WTC11 (cell line): Measurements from ENCODE around the gene CDCA4. TPM values are rescaled to one million over a fixed set of nuclear protein-coding genes. Genes with fewer than 3 reads are reported as not detected.
A peak's percentile ranks its signal among the peaks of the same experiment; 100 is the strongest.

Experiments
- ATAC-seq: fragments of 200-7000 bp; cut with Tn5 transposase; 2 replicates; pipeline ENCODE4 v1.10.0; 2021; ENCODE audit warnings: mild to moderate bottlenecking, moderate library complexity
- CTCF ChIA-PET: fragments of 300-600 bp; sonication (Branson Sonifier 250); formaldehyde crosslinking; loops from one replicate; lab custom pipeline; 2021; ENCODE audit warnings: antibody characterized with exemption; lab: Charles Lee
- POLR2A ChIA-PET: fragments of 350-600 bp; sonication (Branson Sonifier 250); formaldehyde crosslinking; loops from one replicate; lab custom pipeline; 2021; ENCODE audit warnings: antibody characterized with exemption; lab: Charles Lee
- DNase-seq: peaks from one replicate; pipeline ENCODE4 v3.0.0; 2021; ENCODE audit warnings: low spot score
- H3K27ac Mint-ChIP-seq: 2 replicates; pipeline ENCODE4 v1.8.0; 2021; ENCODE audit warnings: mixed read lengths
- H3K27me3 Mint-ChIP-seq: 2 replicates; pipeline ENCODE4 v1.8.0; 2021; ENCODE audit warnings: low read depth, mild to moderate bottlenecking, moderate library complexity, mixed read lengths
- H3K36me3 Mint-ChIP-seq: 2 replicates; pipeline ENCODE4 v1.8.0; 2021; ENCODE audit warnings: mixed read lengths
- H3K4me1 Mint-ChIP-seq: 2 replicates; pipeline ENCODE4 v1.8.0; 2022; ENCODE audit warnings: mixed read lengths
- H3K4me3 Mint-ChIP-seq: 2 replicates; pipeline ENCODE4 v1.8.0; 2021; ENCODE audit warnings: mild to moderate bottlenecking, moderate library complexity, mixed read lengths
- H3K9me3 Mint-ChIP-seq: 2 replicates; pipeline ENCODE4 v1.8.0; 2021; ENCODE audit warnings: mixed read lengths
- FOXJ3 ChIP-seq: sonication (generic); formaldehyde crosslinking; IDR thresholded peaks from 2 replicates; pipeline ENCODE4 v1.9.0; 2021; ENCODE audit warnings: missing genetic modification reagents, mild to moderate bottlenecking, borderline replicate concordance
- HMGA2 ChIP-seq: fragments of 250-450 bp; sonication (Bioruptor Pico); IDR thresholded peaks from 2 replicates; pipeline ENCODE4 v1.4.0; 2021; ENCODE audit warnings: mild to moderate bottlenecking, moderate library complexity
- NFYB ChIP-seq: sonication (generic); formaldehyde crosslinking; conservative IDR thresholded peaks from 2 replicates; pipeline ENCODE4 v1.8.0; 2022; ENCODE audit warnings: low read depth, missing genetic modification reagents
- PRRX2 ChIP-seq: fragments of 250-450 bp; sonication (Bioruptor Pico); IDR thresholded peaks from 2 replicates; pipeline ENCODE4 v1.8.0; 2021; ENCODE audit warnings: mild to moderate bottlenecking
- RELA ChIP-seq: sonication (generic); formaldehyde crosslinking; IDR thresholded peaks from 2 replicates; pipeline ENCODE4 v1.8.1; 2022; ENCODE audit warnings: missing genetic modification reagents, mild to moderate bottlenecking, borderline replicate concordance
- SMAD3 ChIP-seq: sonication (generic); formaldehyde crosslinking; IDR thresholded peaks from 2 replicates; pipeline ENCODE4 v1.8.0; 2022; ENCODE audit warnings: missing genetic modification reagents, mild to moderate bottlenecking, borderline replicate concordance
- ZNF232 ChIP-seq: sonication (generic); formaldehyde crosslinking; IDR thresholded peaks from 2 replicates; pipeline ENCODE4 v1.8.0; 2022; ENCODE audit warnings: mild to moderate bottlenecking, missing genetic modification reagents
- total RNA-seq: library from RNA; stranded (reverse); gene quantifications from 3 replicates; pipeline ENCODE4 v1.2.3, GENCODE V29; 2021
- TF ChIP-seq, protein P1 (sequence below): fragments of 250-450 bp; sonication (Bioruptor Pico); IDR thresholded peaks from 2 replicates; pipeline ENCODE4 v1.9.0; 2021; ENCODE audit warnings: mild to moderate bottlenecking
- TF ChIP-seq, protein P2 (sequence below): fragments of 250-450 bp; sonication (Bioruptor Pico); IDR thresholded peaks from 2 replicates; pipeline ENCODE4 v1.9.0; 2021; ENCODE audit warnings: mild to moderate bottlenecking, borderline replicate concordance
- TF ChIP-seq, protein P3 (sequence below): fragments of 250-450 bp; sonication (Bioruptor Pico); IDR thresholded peaks from 2 replicates; pipeline ENCODE4 v1.9.0; 2021; ENCODE audit warnings: mild to moderate bottlenecking
- TF ChIP-seq, protein P4 (sequence below): sonication (generic); formaldehyde crosslinking; IDR thresholded peaks from 2 replicates; pipeline ENCODE4 v1.8.0; 2022; ENCODE audit warnings: mild to moderate bottlenecking, missing genetic modification reagents
- TF ChIP-seq, protein P5 (sequence below): sonication (generic); formaldehyde crosslinking; IDR thresholded peaks from 2 replicates; pipeline ENCODE4 v1.8.1; 2023; ENCODE audit warnings: mild to moderate bottlenecking, missing genetic modification reagents, moderate library complexity
- TF ChIP-seq, protein P6 (sequence below): sonication (generic); formaldehyde crosslinking; IDR thresholded peaks from 2 replicates; pipeline ENCODE4 v1.8.1; 2023; ENCODE audit warnings: mild to moderate bottlenecking, missing genetic modification reagents, borderline replicate concordance
- TF ChIP-seq, protein P7 (sequence below): sonication (generic); formaldehyde crosslinking; IDR thresholded peaks from 2 replicates; pipeline ENCODE4 v1.8.0; 2023; ENCODE audit warnings: missing genetic modification reagents

Gene CDCA4
- total RNA-seq, 1 experiment from 2014 or later, result 63.3 TPM

DNA sequence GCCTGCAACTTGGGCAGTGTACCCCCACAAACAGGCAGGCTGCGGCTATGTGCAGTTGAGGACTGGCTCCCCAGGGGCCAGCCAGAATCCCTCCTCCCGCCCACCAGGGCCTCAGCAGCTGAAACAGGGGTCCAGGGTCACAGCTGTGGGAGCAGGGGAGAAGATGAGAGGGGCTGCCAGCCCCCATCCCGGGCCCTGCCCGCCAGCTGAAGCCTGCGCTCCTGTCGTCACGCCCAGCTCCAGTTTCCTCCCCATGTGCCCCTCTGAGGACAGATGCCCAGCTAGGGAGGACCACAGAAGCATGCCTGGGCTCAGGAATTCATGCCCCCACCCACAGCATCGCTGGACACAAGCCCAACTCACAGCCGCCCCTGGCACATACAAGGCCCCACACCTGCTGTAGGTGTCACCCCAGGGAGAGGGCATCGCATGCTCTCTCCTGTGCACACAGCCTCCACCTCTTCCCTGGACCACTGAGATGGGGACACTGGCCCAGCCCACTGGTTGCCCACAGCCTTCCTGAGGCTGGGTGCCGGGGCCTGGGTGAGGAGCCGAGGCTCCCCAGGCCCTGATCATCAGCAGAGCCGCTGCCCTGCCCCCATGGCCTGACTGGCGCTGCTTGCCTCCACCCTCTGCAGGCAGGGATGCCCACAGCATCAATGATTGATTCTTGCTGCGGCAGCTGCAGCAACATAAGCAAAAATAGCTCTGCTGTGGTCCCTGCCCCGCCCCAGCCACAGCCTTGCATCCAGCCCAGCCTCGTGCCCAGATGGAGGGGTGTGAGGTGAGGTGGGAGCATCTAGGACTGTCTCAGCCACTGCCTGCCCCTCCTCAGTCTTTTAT, 39.0 kb downstream of the CDCA4 start:
- ATAC-seq, result no peak
- no peaks in the 10 kb centered on the region for H3K36me3 Mint-ChIP-seq

DNA sequence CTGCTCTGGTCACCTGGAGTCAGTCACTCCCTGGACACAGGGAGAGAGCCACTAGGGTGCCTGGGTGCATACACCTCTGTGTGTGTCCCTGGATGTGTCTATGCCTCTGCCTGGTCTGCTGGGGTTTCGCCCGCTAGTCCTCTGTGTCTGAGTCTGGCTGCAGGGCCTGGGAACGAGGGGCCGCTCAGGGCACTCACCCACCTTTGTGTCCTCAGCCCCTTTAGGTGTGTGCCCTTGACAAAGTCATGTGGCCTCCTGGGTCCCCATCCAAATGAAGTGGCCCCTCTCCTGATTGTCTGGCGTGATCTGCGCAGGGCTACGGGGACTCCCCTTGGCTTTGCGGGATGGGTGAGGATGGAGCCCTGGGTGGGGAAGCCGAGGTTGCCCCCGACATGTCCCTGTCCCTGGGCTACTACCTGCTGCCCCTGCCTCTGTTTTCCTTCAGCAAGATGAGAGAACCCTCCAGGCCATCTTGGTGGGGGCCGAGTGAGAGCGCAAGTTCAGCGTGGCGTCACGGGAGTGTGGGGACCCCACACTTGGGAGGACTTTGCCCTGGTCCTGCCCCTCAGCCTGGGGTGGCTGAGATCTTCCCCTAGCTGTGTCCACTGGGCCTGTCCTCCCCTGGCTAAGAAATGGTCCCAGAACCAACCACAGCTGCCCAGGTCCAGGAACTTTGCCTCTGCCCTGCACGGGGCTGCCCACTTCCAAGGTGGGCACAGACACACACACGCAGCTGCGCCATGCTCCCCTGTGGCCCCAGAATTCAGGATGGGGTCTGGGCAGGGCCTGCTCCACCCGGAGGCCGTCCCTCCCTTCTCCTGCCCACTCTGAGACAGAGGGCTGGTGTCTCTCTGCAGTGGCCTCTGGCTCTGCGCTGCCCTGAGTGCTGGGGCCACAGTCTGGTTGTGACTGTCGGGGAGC, 40.0 kb downstream of the CDCA4 start:
- no peak for ATAC-seq
- Mint-ChIP-seq H3K36me3 (no peaks in the 10 kb centered on the region), H3K27ac (no peak overlapping the region)
- TF ChIP-seq, protein P1, sequence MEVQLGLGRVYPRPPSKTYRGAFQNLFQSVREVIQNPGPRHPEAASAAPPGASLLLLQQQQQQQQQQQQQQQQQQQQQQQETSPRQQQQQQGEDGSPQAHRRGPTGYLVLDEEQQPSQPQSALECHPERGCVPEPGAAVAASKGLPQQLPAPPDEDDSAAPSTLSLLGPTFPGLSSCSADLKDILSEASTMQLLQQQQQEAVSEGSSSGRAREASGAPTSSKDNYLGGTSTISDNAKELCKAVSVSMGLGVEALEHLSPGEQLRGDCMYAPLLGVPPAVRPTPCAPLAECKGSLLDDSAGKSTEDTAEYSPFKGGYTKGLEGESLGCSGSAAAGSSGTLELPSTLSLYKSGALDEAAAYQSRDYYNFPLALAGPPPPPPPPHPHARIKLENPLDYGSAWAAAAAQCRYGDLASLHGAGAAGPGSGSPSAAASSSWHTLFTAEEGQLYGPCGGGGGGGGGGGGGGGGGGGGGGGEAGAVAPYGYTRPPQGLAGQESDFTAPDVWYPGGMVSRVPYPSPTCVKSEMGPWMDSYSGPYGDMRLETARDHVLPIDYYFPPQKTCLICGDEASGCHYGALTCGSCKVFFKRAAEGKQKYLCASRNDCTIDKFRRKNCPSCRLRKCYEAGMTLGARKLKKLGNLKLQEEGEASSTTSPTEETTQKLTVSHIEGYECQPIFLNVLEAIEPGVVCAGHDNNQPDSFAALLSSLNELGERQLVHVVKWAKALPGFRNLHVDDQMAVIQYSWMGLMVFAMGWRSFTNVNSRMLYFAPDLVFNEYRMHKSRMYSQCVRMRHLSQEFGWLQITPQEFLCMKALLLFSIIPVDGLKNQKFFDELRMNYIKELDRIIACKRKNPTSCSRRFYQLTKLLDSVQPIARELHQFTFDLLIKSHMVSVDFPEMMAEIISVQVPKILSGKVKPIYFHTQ (CRISPR knock-in tag), result no peak
- TF ChIP-seq HMGA2 (no peak), NFYB (no peak), PRRX2 (CRISPR knock-in tag) (no peak), SMAD3 (CRISPR knock-in tag) (no peak)
- TF ChIP-seq, protein P2, sequence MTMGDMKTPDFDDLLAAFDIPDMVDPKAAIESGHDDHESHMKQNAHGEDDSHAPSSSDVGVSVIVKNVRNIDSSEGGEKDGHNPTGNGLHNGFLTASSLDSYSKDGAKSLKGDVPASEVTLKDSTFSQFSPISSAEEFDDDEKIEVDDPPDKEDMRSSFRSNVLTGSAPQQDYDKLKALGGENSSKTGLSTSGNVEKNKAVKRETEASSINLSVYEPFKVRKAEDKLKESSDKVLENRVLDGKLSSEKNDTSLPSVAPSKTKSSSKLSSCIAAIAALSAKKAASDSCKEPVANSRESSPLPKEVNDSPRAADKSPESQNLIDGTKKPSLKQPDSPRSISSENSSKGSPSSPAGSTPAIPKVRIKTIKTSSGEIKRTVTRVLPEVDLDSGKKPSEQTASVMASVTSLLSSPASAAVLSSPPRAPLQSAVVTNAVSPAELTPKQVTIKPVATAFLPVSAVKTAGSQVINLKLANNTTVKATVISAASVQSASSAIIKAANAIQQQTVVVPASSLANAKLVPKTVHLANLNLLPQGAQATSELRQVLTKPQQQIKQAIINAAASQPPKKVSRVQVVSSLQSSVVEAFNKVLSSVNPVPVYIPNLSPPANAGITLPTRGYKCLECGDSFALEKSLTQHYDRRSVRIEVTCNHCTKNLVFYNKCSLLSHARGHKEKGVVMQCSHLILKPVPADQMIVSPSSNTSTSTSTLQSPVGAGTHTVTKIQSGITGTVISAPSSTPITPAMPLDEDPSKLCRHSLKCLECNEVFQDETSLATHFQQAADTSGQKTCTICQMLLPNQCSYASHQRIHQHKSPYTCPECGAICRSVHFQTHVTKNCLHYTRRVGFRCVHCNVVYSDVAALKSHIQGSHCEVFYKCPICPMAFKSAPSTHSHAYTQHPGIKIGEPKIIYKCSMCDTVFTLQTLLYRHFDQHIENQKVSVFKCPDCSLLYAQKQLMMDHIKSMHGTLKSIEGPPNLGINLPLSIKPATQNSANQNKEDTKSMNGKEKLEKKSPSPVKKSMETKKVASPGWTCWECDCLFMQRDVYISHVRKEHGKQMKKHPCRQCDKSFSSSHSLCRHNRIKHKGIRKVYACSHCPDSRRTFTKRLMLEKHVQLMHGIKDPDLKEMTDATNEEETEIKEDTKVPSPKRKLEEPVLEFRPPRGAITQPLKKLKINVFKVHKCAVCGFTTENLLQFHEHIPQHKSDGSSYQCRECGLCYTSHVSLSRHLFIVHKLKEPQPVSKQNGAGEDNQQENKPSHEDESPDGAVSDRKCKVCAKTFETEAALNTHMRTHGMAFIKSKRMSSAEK (CRISPR knock-in tag), result no peak
- TF ChIP-seq, protein P3, sequence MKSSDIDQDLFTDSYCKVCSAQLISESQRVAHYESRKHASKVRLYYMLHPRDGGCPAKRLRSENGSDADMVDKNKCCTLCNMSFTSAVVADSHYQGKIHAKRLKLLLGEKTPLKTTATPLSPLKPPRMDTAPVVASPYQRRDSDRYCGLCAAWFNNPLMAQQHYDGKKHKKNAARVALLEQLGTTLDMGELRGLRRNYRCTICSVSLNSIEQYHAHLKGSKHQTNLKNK (CRISPR knock-in tag), result no peak
- TF ChIP-seq, protein P4, sequence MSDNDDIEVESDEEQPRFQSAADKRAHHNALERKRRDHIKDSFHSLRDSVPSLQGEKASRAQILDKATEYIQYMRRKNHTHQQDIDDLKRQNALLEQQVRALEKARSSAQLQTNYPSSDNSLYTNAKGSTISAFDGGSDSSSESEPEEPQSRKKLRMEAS (CRISPR knock-in tag), result no peak
- TF ChIP-seq, all 79 proteins: peak for 0
- Mint-ChIP-seq H3K4me3 (no peak overlapping the region), H3K4me1 (peaks cover 14% of the 10 kb centered on the region; the same call in 1 of the 2 replicates), H3K9me3 (no peaks in the 10 kb centered on the region), H3K27me3 (peaks cover 48% of the 10 kb centered on the region)
- CTCF ChIA-PET, result no interaction called here
- POLR2A ChIA-PET, result no interaction called here
- peak; percentile 7 for DNase-seq

More for the DNA sequence above, 39.0 kb downstream of the CDCA4 start:
- Mint-ChIP-seq H3K4me1 (peaks cover 9% of the 10 kb centered on the region; the same call in 1 of the 2 replicates), H3K9me3 (no peaks in the 10 kb centered on the region), H3K27me3 (peaks cover 38% of the 10 kb centered on the region), H3K4me3 (no peak overlapping the region), H3K27ac (no peak overlapping the region)
- TF ChIP-seq, protein P5, sequence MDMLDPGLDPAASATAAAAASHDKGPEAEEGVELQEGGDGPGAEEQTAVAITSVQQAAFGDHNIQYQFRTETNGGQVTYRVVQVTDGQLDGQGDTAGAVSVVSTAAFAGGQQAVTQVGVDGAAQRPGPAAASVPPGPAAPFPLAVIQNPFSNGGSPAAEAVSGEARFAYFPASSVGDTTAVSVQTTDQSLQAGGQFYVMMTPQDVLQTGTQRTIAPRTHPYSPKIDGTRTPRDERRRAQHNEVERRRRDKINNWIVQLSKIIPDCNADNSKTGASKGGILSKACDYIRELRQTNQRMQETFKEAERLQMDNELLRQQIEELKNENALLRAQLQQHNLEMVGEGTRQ, result no peak
- TF ChIP-seq, protein P6, sequence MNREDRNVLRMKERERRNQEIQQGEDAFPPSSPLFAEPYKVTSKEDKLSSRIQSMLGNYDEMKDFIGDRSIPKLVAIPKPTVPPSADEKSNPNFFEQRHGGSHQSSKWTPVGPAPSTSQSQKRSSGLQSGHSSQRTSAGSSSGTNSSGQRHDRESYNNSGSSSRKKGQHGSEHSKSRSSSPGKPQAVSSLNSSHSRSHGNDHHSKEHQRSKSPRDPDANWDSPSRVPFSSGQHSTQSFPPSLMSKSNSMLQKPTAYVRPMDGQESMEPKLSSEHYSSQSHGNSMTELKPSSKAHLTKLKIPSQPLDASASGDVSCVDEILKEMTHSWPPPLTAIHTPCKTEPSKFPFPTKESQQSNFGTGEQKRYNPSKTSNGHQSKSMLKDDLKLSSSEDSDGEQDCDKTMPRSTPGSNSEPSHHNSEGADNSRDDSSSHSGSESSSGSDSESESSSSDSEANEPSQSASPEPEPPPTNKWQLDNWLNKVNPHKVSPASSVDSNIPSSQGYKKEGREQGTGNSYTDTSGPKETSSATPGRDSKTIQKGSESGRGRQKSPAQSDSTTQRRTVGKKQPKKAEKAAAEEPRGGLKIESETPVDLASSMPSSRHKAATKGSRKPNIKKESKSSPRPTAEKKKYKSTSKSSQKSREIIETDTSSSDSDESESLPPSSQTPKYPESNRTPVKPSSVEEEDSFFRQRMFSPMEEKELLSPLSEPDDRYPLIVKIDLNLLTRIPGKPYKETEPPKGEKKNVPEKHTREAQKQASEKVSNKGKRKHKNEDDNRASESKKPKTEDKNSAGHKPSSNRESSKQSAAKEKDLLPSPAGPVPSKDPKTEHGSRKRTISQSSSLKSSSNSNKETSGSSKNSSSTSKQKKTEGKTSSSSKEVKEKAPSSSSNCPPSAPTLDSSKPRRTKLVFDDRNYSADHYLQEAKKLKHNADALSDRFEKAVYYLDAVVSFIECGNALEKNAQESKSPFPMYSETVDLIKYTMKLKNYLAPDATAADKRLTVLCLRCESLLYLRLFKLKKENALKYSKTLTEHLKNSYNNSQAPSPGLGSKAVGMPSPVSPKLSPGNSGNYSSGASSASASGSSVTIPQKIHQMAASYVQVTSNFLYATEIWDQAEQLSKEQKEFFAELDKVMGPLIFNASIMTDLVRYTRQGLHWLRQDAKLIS (CRISPR knock-in tag), result no peak
- TF ChIP-seq RELA (CRISPR knock-in tag) (no peak), ZNF232 (no peak), FOXJ3 (no peak)
- TF ChIP-seq, protein P7, sequence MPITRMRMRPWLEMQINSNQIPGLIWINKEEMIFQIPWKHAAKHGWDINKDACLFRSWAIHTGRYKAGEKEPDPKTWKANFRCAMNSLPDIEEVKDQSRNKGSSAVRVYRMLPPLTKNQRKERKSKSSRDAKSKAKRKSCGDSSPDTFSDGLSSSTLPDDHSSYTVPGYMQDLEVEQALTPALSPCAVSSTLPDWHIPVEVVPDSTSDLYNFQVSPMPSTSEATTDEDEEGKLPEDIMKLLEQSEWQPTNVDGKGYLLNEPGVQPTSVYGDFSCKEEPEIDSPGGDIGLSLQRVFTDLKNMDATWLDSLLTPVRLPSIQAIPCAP (CRISPR knock-in tag), result no peak
- CTCF ChIA-PET, result interaction anchor here (1.3 kb wide), 1 partner anchor 12 kb away, joined by 3 read pairs; no protein-coding TSS in a partner anchor
- POLR2A ChIA-PET, result no interaction called here
- peak; percentile 9 for DNase-seq
